Loucy (cell line): Measurements from ENCODE around the gene COG4.

ENCODE experiments used
- H2AFZ ChIP-seq: fragments of 200-600 bp; sonication (generic); 2 replicates; pipeline ENCODE4 v1.6.0; 2016; ENCODE audit warnings: antibody characterized with exemption, mild to moderate bottlenecking, low read length, moderate library complexity
- H3F3A ChIP-seq: fragments of 200-600 bp; 2 replicates; pipeline ENCODE4 v1.6.0; 2016; ENCODE audit warnings: antibody characterized with exemption, low read depth, mild to moderate bottlenecking
- H3K27me3 ChIP-seq: fragments of 200-600 bp; sonication (generic); 2 replicates; pipeline ENCODE4 v1.6.1; 2014; ENCODE audit warnings: low read length, mild to moderate bottlenecking; ENCODE audit not compliant: insufficient read depth, poor library complexity, severe bottlenecking
- H3K36me3 ChIP-seq: fragments of 200-600 bp; sonication (generic); 2 replicates; pipeline ENCODE4 v1.6.1; 2016; ENCODE audit warnings: low read length; ENCODE audit not compliant: insufficient read depth
- H3K4me1 ChIP-seq: fragments of 200-600 bp; sonication (generic); 2 replicates; pipeline ENCODE4 v1.5.1; 2014; ENCODE audit warnings: low read length, mild to moderate bottlenecking; ENCODE audit not compliant: insufficient read depth, poor library complexity, severe bottlenecking
- H3K4me2 ChIP-seq: fragments of 200-600 bp; sonication (generic); 2 replicates; pipeline ENCODE4 v1.6.0; 2014; ENCODE audit warnings: antibody characterized with exemption, low read length, low read depth, mild to moderate bottlenecking; ENCODE audit not compliant: poor library complexity, severe bottlenecking
- H3K4me3 ChIP-seq: fragments of 200-600 bp; sonication (generic); 2 replicates; pipeline ENCODE4 v1.5.1; 2014; ENCODE audit warnings: low read length, mild to moderate bottlenecking, mixed read lengths; ENCODE audit not compliant: poor library complexity, severe bottlenecking
- H3K79me2 ChIP-seq: fragments of 200-600 bp; sonication (generic); 2 replicates; pipeline ENCODE4 v1.6.1; 2014; ENCODE audit warnings: low read length; ENCODE audit not compliant: insufficient read depth
- H3K9ac ChIP-seq: fragments of 200-600 bp; sonication (generic); 2 replicates; pipeline ENCODE4 v1.6.0; 2014; ENCODE audit warnings: mild to moderate bottlenecking, low read depth, low read length, moderate library complexity; ENCODE audit not compliant: poor library complexity, severe bottlenecking
- H3K9me2 ChIP-seq: fragments of 200-600 bp; sonication (generic); replicated peaks from 2 replicates; pipeline ENCODE4 v1.6.1; 2016; ENCODE audit warnings: low read depth, low read length, mixed read lengths
- H3K9me3 ChIP-seq: fragments of 200-600 bp; sonication (generic); 2 replicates; pipeline ENCODE4 v1.6.1; 2014; ENCODE audit warnings: mild to moderate bottlenecking, antibody characterized with exemption, low read length, low read depth; ENCODE audit not compliant: insufficient read depth
- H4K20me1 ChIP-seq: fragments of 200-600 bp; sonication (generic); 2 replicates; pipeline ENCODE4 v1.6.0; 2014; ENCODE audit warnings: antibody characterized with exemption, low read length, mild to moderate bottlenecking; ENCODE audit not compliant: insufficient read depth, poor library complexity, severe bottlenecking
- EZH2phosphoT487 ChIP-seq: fragments of 200-600 bp; IDR thresholded peaks from 2 replicates; pipeline ENCODE4 v1.6.1; 2018; ENCODE audit warnings: antibody characterized with exemption, mild to moderate bottlenecking, moderate library complexity, borderline replicate concordance
- TF ChIP-seq, protein P1 (sequence below): fragments of 200-600 bp; sonication (generic); conservative IDR thresholded peaks from 2 replicates; pipeline ENCODE4 v1.5.1; 2014; ENCODE audit warnings: mild to moderate bottlenecking, antibody characterized with exemption, low read length

Gene COG4

GRCh38 chr16:70478912-70479341 lies 44.4 kb downstream of the COG4 start:
- Histone ChIP-seq H3K27me3 (no peaks in the 10 kb centered on the region), H3K9ac (no peak overlapping the region), H4K20me1 (no peaks in the 10 kb centered on the region), H3K4me3 (no peak overlapping the region), H3K4me1 (no peaks in the 10 kb centered on the region), H3K9me3 (no peaks in the 10 kb centered on the region), H2AFZ (no peak overlapping the region), H3K79me2 (no peaks in the 10 kb centered on the region), H3F3A (no peaks in the 10 kb centered on the region), H3K36me3 (no peaks in the 10 kb centered on the region; the same call in 1 of the 2 replicates), H3K9me2 (no peaks in the 10 kb centered on the region), H3K4me2 (no peak overlapping the region)
- TF ChIP-seq EZH2phosphoT487, result no peak
- TF ChIP-seq, protein P1, sequence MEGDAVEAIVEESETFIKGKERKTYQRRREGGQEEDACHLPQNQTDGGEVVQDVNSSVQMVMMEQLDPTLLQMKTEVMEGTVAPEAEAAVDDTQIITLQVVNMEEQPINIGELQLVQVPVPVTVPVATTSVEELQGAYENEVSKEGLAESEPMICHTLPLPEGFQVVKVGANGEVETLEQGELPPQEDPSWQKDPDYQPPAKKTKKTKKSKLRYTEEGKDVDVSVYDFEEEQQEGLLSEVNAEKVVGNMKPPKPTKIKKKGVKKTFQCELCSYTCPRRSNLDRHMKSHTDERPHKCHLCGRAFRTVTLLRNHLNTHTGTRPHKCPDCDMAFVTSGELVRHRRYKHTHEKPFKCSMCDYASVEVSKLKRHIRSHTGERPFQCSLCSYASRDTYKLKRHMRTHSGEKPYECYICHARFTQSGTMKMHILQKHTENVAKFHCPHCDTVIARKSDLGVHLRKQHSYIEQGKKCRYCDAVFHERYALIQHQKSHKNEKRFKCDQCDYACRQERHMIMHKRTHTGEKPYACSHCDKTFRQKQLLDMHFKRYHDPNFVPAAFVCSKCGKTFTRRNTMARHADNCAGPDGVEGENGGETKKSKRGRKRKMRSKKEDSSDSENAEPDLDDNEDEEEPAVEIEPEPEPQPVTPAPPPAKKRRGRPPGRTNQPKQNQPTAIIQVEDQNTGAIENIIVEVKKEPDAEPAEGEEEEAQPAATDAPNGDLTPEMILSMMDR, result no peak

DNA sequence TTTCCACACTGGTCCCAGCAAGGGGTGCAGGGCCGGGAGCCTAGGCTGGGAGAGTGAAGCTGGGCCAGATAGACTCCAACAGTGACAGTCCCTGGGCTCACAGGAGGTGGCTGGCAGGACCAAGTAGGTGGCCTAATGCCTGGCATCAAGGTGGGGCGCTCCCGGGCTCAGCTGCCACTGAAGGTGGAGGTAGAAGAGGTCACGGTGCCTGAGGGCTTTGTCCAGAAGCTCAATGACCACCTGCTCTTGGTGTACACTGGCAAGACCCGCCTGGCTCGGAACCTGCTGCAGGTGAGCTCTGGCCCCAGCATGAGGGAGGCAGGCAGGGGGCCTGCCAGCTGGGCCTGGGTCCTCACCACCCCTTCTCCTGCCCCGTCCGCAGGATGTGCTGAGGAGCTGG lies 45.2 kb downstream of the COG4 start:
- no peaks in the 10 kb centered on the region for H3K79me2 ChIP-seq
- no peak overlapping the region for H3K4me2 ChIP-seq
- no peaks in the 10 kb centered on the region for H3F3A ChIP-seq
- H3K9ac ChIP-seq, result no peak overlapping the region
- no peaks in the 10 kb centered on the region for H3K9me3 ChIP-seq
- no peaks in the 10 kb centered on the region for H3K4me1 ChIP-seq
- no peak overlapping the region for H2AFZ ChIP-seq
- H3K9me2 ChIP-seq, result no peaks in the 10 kb centered on the region
- no peaks in the 10 kb centered on the region for H4K20me1 ChIP-seq
- TF ChIP-seq, protein P1, result no peak
- no peak for TF ChIP-seq EZH2phosphoT487
- no peaks in the 10 kb centered on the region; the same call in 1 of the 2 replicates for H3K36me3 ChIP-seq
- no peaks in the 10 kb centered on the region for H3K27me3 ChIP-seq
- no peak overlapping the region for H3K4me3 ChIP-seq

GRCh38 chr16:70476272-70477020 lies 46.9 kb downstream of the COG4 start:
- H3F3A ChIP-seq, result no peaks in the 10 kb centered on the region
- H3K4me1 ChIP-seq, result no peaks in the 10 kb centered on the region
- TF ChIP-seq EZH2phosphoT487, result no peak
- TF ChIP-seq, protein P1, result no peak
- no peaks in the 10 kb centered on the region for H4K20me1 ChIP-seq
- H3K9me3 ChIP-seq, result no peaks in the 10 kb centered on the region
- no peak overlapping the region for H2AFZ ChIP-seq
- H3K79me2 ChIP-seq, result no peaks in the 10 kb centered on the region
- no peak overlapping the region for H3K9ac ChIP-seq
- no peaks in the 10 kb centered on the region for H3K27me3 ChIP-seq
- no peaks in the 10 kb centered on the region; the same call in 1 of the 2 replicates for H3K36me3 ChIP-seq
- H3K4me2 ChIP-seq, result no peak overlapping the region
- H3K9me2 ChIP-seq, result no peaks in the 10 kb centered on the region
- no peak overlapping the region for H3K4me3 ChIP-seq
